ENCODE data around the gene GEMIN5. TPM values are rescaled to one million over a fixed set of nuclear protein-coding genes. Genes with fewer than 3 reads are reported as not detected.

GEMIN5 gene
- total and polyA plus RNA-seq, 2 of the 8 experiments (the other 6 are each of a cell fraction or from before 2014, with no cell fraction given) = 12.8 to 47.0 TPM

DNA sequence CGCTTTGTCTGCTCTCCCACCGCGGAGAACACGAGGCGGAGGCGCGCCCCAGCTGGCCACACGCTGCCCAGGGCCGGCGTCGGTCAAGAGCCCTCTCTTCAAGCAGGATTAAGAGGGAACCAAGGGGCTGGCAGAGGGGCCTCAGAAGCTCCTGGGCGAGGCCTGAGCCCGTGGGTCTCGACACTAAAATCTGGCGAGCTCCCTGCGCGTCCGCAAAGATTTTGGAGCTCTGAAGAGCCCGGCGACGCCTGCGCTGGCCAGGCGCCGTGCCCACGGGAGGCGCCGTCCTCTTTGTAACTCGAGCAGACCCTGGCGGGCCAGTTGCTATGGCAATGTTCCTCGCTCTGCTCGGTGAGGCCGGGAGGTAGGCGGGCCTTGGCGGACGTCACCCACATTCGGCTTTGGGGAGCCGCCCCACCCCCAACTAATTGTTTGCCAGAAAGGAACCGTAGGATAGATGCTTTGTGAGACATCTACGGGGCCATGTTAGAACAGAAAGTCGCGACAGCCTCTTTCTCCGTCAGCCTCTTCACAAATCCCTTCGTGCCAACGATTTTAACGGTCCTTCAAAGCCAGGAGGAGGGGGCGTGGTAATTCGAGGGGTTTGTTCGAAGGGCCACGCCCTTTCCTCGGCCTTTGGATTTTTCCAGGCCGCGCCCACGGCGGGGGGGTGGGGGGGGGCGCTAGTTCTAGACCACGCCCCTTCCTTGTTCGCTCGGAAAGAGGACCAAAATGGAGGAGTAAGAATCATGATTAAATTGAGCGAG lies 80.3 kb downstream of the GEMIN5 start (continued):
- TF ChIP-seq, protein P1, sequence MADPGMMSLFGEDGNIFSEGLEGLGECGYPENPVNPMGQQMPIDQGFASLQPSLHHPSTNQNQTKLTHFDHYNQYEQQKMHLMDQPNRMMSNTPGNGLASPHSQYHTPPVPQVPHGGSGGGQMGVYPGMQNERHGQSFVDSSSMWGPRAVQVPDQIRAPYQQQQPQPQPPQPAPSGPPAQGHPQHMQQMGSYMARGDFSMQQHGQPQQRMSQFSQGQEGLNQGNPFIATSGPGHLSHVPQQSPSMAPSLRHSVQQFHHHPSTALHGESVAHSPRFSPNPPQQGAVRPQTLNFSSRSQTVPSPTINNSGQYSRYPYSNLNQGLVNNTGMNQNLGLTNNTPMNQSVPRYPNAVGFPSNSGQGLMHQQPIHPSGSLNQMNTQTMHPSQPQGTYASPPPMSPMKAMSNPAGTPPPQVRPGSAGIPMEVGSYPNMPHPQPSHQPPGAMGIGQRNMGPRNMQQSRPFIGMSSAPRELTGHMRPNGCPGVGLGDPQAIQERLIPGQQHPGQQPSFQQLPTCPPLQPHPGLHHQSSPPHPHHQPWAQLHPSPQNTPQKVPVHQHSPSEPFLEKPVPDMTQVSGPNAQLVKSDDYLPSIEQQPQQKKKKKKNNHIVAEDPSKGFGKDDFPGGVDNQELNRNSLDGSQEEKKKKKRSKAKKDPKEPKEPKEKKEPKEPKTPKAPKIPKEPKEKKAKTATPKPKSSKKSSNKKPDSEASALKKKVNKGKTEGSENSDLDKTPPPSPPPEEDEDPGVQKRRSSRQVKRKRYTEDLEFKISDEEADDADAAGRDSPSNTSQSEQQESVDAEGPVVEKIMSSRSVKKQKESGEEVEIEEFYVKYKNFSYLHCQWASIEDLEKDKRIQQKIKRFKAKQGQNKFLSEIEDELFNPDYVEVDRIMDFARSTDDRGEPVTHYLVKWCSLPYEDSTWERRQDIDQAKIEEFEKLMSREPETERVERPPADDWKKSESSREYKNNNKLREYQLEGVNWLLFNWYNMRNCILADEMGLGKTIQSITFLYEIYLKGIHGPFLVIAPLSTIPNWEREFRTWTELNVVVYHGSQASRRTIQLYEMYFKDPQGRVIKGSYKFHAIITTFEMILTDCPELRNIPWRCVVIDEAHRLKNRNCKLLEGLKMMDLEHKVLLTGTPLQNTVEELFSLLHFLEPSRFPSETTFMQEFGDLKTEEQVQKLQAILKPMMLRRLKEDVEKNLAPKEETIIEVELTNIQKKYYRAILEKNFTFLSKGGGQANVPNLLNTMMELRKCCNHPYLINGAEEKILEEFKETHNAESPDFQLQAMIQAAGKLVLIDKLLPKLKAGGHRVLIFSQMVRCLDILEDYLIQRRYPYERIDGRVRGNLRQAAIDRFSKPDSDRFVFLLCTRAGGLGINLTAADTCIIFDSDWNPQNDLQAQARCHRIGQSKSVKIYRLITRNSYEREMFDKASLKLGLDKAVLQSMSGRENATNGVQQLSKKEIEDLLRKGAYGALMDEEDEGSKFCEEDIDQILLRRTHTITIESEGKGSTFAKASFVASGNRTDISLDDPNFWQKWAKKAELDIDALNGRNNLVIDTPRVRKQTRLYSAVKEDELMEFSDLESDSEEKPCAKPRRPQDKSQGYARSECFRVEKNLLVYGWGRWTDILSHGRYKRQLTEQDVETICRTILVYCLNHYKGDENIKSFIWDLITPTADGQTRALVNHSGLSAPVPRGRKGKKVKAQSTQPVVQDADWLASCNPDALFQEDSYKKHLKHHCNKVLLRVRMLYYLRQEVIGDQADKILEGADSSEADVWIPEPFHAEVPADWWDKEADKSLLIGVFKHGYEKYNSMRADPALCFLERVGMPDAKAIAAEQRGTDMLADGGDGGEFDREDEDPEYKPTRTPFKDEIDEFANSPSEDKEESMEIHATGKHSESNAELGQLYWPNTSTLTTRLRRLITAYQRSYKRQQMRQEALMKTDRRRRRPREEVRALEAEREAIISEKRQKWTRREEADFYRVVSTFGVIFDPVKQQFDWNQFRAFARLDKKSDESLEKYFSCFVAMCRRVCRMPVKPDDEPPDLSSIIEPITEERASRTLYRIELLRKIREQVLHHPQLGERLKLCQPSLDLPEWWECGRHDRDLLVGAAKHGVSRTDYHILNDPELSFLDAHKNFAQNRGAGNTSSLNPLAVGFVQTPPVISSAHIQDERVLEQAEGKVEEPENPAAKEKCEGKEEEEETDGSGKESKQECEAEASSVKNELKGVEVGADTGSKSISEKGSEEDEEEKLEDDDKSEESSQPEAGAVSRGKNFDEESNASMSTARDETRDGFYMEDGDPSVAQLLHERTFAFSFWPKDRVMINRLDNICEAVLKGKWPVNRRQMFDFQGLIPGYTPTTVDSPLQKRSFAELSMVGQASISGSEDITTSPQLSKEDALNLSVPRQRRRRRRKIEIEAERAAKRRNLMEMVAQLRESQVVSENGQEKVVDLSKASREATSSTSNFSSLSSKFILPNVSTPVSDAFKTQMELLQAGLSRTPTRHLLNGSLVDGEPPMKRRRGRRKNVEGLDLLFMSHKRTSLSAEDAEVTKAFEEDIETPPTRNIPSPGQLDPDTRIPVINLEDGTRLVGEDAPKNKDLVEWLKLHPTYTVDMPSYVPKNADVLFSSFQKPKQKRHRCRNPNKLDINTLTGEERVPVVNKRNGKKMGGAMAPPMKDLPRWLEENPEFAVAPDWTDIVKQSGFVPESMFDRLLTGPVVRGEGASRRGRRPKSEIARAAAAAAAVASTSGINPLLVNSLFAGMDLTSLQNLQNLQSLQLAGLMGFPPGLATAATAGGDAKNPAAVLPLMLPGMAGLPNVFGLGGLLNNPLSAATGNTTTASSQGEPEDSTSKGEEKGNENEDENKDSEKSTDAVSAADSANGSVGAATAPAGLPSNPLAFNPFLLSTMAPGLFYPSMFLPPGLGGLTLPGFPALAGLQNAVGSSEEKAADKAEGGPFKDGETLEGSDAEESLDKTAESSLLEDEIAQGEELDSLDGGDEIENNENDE (IDR thresholded peaks at IDR 0.05; ENCODE audit: insufficient replicate concordance, low read length) = no peak
- TF ChIP-seq NRF1 (IDR thresholded peaks at IDR 0.05; ENCODE audit: low read depth, low read length) (peak; percentile 12; the same call in 1 of the 2 replicates), BRCA1 (IDR thresholded peaks at IDR 0.05; ENCODE audit: low read depth, low read length) (no peak), NANOG (IDR thresholded peaks at IDR 0.05; ENCODE audit: insufficient read depth, low read depth, low read length, poor library complexity, severe bottlenecking) (no peak), TEAD4 (IDR thresholded peaks at IDR 0.05; ENCODE audit: low read depth, low read length) (no peak), GABPA (IDR thresholded peaks at IDR 0.05; ENCODE audit: borderline replicate concordance, insufficient read depth, low read length) (no peak), BCL11A (IDR thresholded peaks at IDR 0.05; ENCODE audit: low read depth in 2 of 2, low read length in 2 of 2) (no peak), PHF8 (conservative IDR thresholded peaks at IDR 0.05; ENCODE audit: low read depth, low read length) (peak; percentile 58)
- TF ChIP-seq, protein P2, sequence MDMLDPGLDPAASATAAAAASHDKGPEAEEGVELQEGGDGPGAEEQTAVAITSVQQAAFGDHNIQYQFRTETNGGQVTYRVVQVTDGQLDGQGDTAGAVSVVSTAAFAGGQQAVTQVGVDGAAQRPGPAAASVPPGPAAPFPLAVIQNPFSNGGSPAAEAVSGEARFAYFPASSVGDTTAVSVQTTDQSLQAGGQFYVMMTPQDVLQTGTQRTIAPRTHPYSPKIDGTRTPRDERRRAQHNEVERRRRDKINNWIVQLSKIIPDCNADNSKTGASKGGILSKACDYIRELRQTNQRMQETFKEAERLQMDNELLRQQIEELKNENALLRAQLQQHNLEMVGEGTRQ (IDR thresholded peaks at IDR 0.05; ENCODE audit: low read length) = no peak

All from H1 (cell line).